ENCODE results near the gene CD59. TPM values are rescaled to one million over a fixed set of nuclear protein-coding genes. Genes with fewer than 3 reads are reported as not detected.

Gene CD59
- total and polyA plus RNA-seq, 2 of the 13 experiments (the other 11 are each of a cell fraction or from before 2014, with no cell fraction given), result 127 to 289 TPM

DNA sequence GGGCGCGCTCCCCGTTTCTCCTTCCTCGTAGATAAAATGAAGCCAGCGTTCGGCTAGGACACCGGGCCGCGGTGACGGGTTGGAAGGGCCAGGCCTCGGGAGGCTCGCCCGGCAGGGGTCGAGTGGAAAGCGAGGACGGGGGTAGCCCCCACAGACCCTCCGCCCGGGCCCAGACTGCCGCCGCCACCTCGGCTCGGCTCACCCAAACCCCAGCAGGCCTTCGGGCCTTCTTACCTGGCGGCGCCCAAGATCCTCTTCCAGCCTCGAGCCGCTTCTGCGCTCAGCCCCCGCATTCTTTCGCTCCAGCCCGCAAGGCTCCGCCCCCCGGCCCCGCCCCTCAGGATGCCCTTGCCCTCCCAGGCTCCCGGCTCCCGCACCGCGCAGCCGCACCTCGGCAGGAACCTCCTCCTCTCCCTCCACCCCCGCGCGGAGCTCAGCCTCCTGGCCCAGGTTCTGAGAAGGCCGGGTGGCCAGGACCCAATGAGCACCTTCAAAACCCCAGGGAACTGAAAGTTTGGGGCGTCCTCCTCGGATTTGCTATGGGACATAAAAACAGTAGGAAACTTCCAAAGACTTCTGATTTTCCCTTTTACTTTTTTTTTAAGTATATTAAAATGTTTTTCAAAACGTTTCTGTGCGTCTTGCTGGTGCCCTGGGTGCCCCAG is at the start of gene CD59 (continued):
- no peak for TF ChIP-seq ZNF367 (CRISPR knock-in tag; IDR thresholded peaks at IDR 0.05; ENCODE audit: borderline replicate concordance)
- TF ChIP-seq SP1 (IDR thresholded peaks at IDR 0.05), result no peak
- TF ChIP-seq SP1 (CRISPR knock-in tag; IDR thresholded peaks at IDR 0.05), result peak; percentile 26; the same call in 1 of the 2 replicates
- TF ChIP-seq SMAD3 (CRISPR knock-in tag; IDR thresholded peaks at IDR 0.05), result peak; percentile 41; the same call in 1 of the 2 replicates
- TF ChIP-seq, protein P1, sequence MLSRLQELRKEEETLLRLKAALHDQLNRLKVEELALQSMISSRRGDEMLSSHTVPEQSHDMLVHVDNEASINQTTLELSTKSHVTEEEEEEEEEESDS (CRISPR knock-in tag; IDR thresholded peaks at IDR 0.05; ENCODE audit: borderline replicate concordance), result 0 out of 2 replicates have a peak, but pooled peaks have one; percentile 25
- TF ChIP-seq, protein P2, sequence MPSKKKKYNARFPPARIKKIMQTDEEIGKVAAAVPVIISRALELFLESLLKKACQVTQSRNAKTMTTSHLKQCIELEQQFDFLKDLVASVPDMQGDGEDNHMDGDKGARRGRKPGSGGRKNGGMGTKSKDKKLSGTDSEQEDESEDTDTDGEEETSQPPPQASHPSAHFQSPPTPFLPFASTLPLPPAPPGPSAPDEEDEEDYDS (CRISPR knock-in tag; IDR thresholded peaks at IDR 0.05), result peak; percentile 80; the same call in 1 of the 2 replicates
- no peak for TF ChIP-seq SIN3B (IDR thresholded peaks at IDR 0.05; ENCODE audit: low read length)
- TF ChIP-seq MED13 (CRISPR knock-in tag; IDR thresholded peaks at IDR 0.05), result peak; percentile 61; the same call in 1 of the 2 replicates
- TF ChIP-seq, protein P3, sequence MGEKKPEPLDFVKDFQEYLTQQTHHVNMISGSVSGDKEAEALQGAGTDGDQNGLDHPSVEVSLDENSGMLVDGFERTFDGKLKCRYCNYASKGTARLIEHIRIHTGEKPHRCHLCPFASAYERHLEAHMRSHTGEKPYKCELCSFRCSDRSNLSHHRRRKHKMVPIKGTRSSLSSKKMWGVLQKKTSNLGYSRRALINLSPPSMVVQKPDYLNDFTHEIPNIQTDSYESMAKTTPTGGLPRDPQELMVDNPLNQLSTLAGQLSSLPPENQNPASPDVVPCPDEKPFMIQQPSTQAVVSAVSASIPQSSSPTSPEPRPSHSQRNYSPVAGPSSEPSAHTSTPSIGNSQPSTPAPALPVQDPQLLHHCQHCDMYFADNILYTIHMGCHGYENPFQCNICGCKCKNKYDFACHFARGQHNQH (CRISPR knock-in tag; IDR thresholded peaks at IDR 0.05), result 0 out of 2 replicates have a peak, but pooled peaks have one; percentile 21
- TF ChIP-seq FOXO1 (CRISPR knock-in tag; IDR thresholded peaks at IDR 0.05), result no peak
- peak; percentile 63; the same call in 1 of the 2 replicates for TF ChIP-seq HES4 (CRISPR knock-in tag; IDR thresholded peaks at IDR 0.05; ENCODE audit: borderline replicate concordance)
- TF ChIP-seq HOXA5 (CRISPR knock-in tag; IDR thresholded peaks at IDR 0.05), result peak; percentile 84
- TF ChIP-seq HOXA3 (CRISPR knock-in tag; IDR thresholded peaks at IDR 0.05), result peak; percentile 26; the same call in 1 of the 2 replicates
- no peak for TF ChIP-seq NBN (conservative IDR thresholded peaks at IDR 0.05)
- no peak for TF ChIP-seq HOXA9 (CRISPR knock-in tag; IDR thresholded peaks at IDR 0.05; ENCODE audit: borderline replicate concordance)
- TF ChIP-seq RXRB (CRISPR knock-in tag; IDR thresholded peaks at IDR 0.05; ENCODE audit: borderline replicate concordance), result 0 out of 2 replicates have a peak, but pooled peaks have one; percentile 18
- 0 out of 2 replicates have a peak, but pooled peaks have one; percentile 29 for TF ChIP-seq ZSCAN12 (CRISPR knock-in tag; IDR thresholded peaks at IDR 0.05)
- TF ChIP-seq SRY (CRISPR knock-in tag; IDR thresholded peaks at IDR 0.05), result 0 out of 2 replicates have a peak, but pooled peaks have one; percentile 25
- TF ChIP-seq ZNF552 (CRISPR knock-in tag; IDR thresholded peaks at IDR 0.05; ENCODE audit: borderline replicate concordance), result 0 out of 2 replicates have a peak, but pooled peaks have one; percentile 34
- no peak for TF ChIP-seq ZBTB21 (CRISPR knock-in tag; IDR thresholded peaks at IDR 0.05)
- TF ChIP-seq ZNF253 (CRISPR knock-in tag; IDR thresholded peaks at IDR 0.05; ENCODE audit: borderline replicate concordance), result 0 out of 2 replicates have a peak, but pooled peaks have one; percentile 42
- TF ChIP-seq PHF8 (CRISPR knock-in tag; IDR thresholded peaks at IDR 0.05), result peak; percentile 88
- TF ChIP-seq KLF6 (CRISPR knock-in tag; IDR thresholded peaks at IDR 0.05), result 0 out of 2 replicates have a peak, but pooled peaks have one; percentile 41
- TF ChIP-seq ZNF317 (CRISPR knock-in tag; IDR thresholded peaks at IDR 0.05), result peak; percentile 12; the same call in 1 of the 2 replicates
- no peak for TF ChIP-seq NR1H2 (CRISPR knock-in tag; IDR thresholded peaks at IDR 0.05; ENCODE audit: borderline replicate concordance, low read depth)
- TF ChIP-seq SOX5 (CRISPR knock-in tag; IDR thresholded peaks at IDR 0.05; ENCODE audit: borderline replicate concordance), result peak; percentile 31; the same call in 1 of the 2 replicates
- peak; percentile 47 for TF ChIP-seq AGO1 (IDR thresholded peaks at IDR 0.05; ENCODE audit: low read depth, low read length, poor library complexity, severe bottlenecking)
- 0 out of 2 replicates have a peak, but pooled peaks have one; percentile 8 for TF ChIP-seq ZNF75D (CRISPR knock-in tag; IDR thresholded peaks at IDR 0.05; ENCODE audit: borderline replicate concordance)
- 0 out of 2 replicates have a peak, but pooled peaks have one; percentile 28 for TF ChIP-seq DR1 (CRISPR knock-in tag; IDR thresholded peaks at IDR 0.05)
- TF ChIP-seq KMT2A (CRISPR knock-in tag; IDR thresholded peaks at IDR 0.05), result peak; percentile 83; the same call in 1 of the 2 replicates

Measured in HepG2 (cell line).